Measurements from ENCODE around the gene EXPH5. TPM values are rescaled to one million over a fixed set of nuclear protein-coding genes. Genes with fewer than 3 reads are reported as not detected.
A peak's percentile ranks its signal among the peaks of the same experiment; 100 is the strongest.

EXPH5 gene
- total RNA-seq, 5 donors from 2014 or later (not counting 1 experiment from before 2014, with no cell fraction given): 3.3 to 4.1 (median 4.0) TPM

DNA sequence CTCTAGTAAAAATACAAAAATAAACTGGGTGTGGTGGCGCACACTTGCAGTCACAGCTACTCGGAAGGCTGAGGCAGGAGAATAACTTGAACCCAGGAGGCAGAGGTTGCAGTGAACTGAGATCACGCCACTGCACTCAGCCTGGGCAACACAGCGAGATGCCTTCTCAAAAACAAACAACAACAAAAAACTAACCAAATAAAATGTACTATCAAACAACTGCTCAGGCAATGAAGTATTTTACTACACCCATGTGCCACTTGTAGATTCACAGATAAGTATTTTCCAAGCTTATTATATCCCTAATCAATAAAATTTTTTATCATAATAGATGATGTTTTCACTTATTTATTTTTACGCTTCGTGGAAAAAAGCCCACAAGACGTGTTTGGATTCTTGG lies 127.2 kb downstream of the EXPH5 start:
- H3K4me3 Mint-ChIP-seq: peak overlapping the region; percentile 93 to 98 (median 96)
- H3K9me3 Mint-ChIP-seq: no peaks in the 10 kb centered on the region
- WGBS (ENCODE audit: insufficient coverage): 79% methylated on average over 3 of the region's 7 CpGs
- POLR2A ChIA-PET: interaction anchor here in 1 of 2 donors (1.0 to 1.5 kb wide), 2 partner anchors 28 to 198 kb away, joined by 5 to 7 read pairs; partner anchors contain the start of gene DDX10
- peak overlapping the region; percentile 99 to 100 for H3K27ac Mint-ChIP-seq
- DNase-seq (no peak), ATAC-seq (replicated peaks in 1 of 4) (no peak)
- H3K27me3 Mint-ChIP-seq: no peaks in the 10 kb centered on the region
- H3K4me3 ChIP-seq (ENCODE audit: control insufficient read depth in 1 of 2, extremely low read depth in 1 of 2, low read length in 1 of 2): peak overlapping the region; percentile 69 to 95
- H3K4me1 ChIP-seq (ENCODE audit: control insufficient read depth in 1 of 2, extremely low read depth in 1 of 2, insufficient read depth in 2 of 2, low read length in 2 of 2): peaks cover 3 to 10% of the 10 kb centered on the region in 2 experiments
- H3K36me3 Mint-ChIP-seq: no peaks in the 10 kb centered on the region
- no peaks in the 10 kb centered on the region for H3K9me3 ChIP-seq
- H3K36me3 ChIP-seq (ENCODE audit: control insufficient read depth in 2 of 2, extremely low read depth in 1 of 2, insufficient read depth in 1 of 2, low read length in 1 of 2): no peaks in the 10 kb centered on the region
- no peaks in the 10 kb centered on the region for H3K27me3 ChIP-seq (replicated peaks in 1 of 2; ENCODE audit: control insufficient read depth in 2 of 2, extremely low read depth in 1 of 2, insufficient read depth in 2 of 2, low read length in 1 of 2)
- CTCF ChIA-PET: no interaction called here
- H3K4me1 Mint-ChIP-seq: peaks cover 19 to 20% (median 20%) of the 10 kb centered on the region in 3 donors
- peak overlapping the region; percentile 95 for H3K27ac ChIP-seq (ENCODE audit: low read length)

Other genes with a start within 250 kb of the EXPH5 start
- 1 to 10 TPM in 1 of 5 donors, under 1 TPM in 4; 0.41 to 1.3 (median 0.58) TPM for gene C11orf65, start 126.2 kb downstream of the EXPH5 start, total RNA-seq
- 10 to 100 TPM in 1 of 5 donors, 1 to 10 TPM in 4; 8.0 to 12.3 (median 9.0) TPM for gene POGLUT3, start 95.4 kb downstream of the EXPH5 start, total RNA-seq
- gene DDX10, start 71.3 kb upstream of the EXPH5 start, total RNA-seq: 10 to 100 TPM; 23.5 to 30.0 (median 27.0) TPM